Measurements from ENCODE around the gene C4orf36. TPM values are rescaled to one million over a fixed set of nuclear protein-coding genes. Genes with fewer than 3 reads are reported as not detected.

The C4orf36 gene
- total RNA-seq, 1 donor from 2014 or later: 0.78 TPM

DNA sequence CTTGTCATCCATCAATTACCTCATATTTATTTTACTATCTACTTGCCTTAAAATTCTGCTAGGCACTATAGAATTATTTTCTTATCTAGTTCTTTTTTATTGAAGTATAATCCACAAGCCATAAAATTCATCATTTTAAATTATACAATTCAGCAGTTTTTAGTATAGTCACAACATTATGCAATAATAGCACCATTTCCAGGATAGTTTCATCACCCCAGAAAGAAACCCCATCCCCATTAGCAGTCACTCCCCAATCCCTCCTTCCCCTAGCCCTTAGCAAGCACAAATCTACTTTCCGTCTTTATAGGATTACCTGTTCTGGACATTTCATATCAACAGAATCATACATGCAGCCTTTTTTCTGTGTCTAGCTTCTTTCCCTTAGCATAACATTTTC lies 58.6 kb downstream of the C4orf36 start:
- ATAC-seq (no peak), DNase-seq (ENCODE audit: missing footprints) (no peak)
- intact Hi-C loops (cut with DNase I): no loop called here

DNA sequence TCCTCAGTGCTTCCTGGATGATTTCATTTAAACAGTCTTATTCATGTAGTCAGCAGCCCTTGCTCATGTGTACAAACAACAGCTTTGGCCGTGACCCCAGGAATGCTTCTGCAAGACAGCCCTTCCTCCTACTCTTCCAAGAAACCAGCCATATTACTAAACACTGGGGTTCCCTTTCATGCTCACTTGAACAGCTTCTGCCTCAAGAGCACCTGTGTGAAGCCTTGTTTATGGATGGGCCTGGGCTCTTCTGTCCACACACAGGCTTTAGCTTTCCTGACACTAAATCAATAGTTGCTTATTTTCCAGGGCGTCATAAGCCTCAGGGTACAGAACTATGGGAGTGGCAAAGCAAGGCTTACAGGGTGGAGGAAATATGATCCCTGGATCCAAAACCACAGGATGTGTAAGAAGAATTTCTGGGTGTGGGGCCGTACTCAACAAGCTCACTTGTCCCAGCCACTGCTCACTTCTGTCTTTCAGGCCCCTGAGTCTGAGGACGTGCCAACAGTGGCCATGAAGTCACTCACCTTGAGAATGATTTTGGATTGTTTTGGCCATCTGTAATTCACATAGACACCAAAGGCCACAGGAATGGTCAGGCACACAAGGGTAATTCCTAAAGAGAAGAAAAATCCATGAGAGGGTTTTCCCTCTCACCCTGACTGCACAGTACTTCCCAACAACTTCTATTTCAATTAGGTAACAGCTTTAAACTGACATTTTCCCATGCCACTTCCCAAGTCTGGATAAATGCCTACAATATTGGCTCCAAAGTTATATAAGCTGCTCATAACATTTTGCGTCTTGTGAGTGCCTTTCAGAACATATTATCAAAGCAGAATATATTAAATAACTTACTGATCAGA lies 60.7 kb downstream of the C4orf36 start:
- ATAC-seq: no peak
- intact Hi-C loops (cut with DNase I): no loop called here
- DNase-seq (ENCODE audit: missing footprints): no peak

Other genes starting within 250 kb of the C4orf36 start
- 0.35 TPM for gene SLC10A6, start 43.0 kb downstream of the C4orf36 start, total RNA-seq
- gene AFF1, start 42.6 kb upstream of the C4orf36 start, total RNA-seq: 73.3 TPM

Measured in Right ventricle myocardium inferior (tissue), 1 donor.